ENCODE results near the gene AGXT.

Gene AGXT

DNA sequence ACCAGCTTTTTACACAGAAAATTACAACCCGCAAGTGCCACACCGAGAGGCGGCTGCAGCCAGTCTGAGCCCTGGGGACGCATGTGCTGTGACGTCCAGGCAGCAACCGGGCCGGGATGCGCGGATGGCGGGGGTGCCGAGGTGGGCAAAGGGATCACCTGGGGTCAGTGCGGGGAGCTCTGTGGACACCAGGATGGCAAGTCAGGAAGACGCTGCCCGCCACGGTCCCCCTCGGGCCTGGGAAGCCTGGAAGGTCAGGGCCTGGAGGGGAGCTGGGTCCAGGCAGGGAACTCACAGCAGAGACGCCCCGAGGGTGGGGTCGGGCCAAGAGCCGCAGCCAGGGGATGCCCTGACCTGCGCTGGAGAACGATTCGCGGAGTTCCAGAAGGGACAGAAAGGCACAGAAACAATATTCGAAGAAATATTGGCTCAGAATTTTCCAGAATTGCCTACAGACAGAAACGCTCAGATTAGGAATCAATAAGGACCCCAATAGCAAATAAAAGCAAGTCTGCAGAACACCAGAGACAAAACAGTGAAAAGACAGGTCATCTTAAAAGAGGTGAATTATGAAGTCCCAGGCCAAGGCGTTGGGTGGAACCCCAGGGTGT is 36.9 kb upstream of the AGXT start:
- no peak overlapping the region for H3K9ac ChIP-seq (ENCODE audit: low read length)
- H3K27me3 ChIP-seq (ENCODE audit: insufficient read depth, low read length): no peaks in the 10 kb centered on the region; the same call in 1 of the 2 replicates
- no peaks in the 10 kb centered on the region for H3K9me2 ChIP-seq (ENCODE audit: low read depth, low read length)
- no peaks in the 10 kb centered on the region for H3F3A ChIP-seq (ENCODE audit: insufficient read depth, low read length)
- H3K27ac ChIP-seq (ENCODE audit: low read depth, low read length, poor library complexity, severe bottlenecking): no peak overlapping the region
- no peak overlapping the region for H2AFZ ChIP-seq (ENCODE audit: low read length)
- no peaks in the 10 kb centered on the region for H3K79me2 ChIP-seq (ENCODE audit: insufficient read depth, low read length)
- no peaks in the 10 kb centered on the region for H3K4me1 ChIP-seq (ENCODE audit: insufficient read depth, low read length, severe bottlenecking)
- TF ChIP-seq, protein P1, sequence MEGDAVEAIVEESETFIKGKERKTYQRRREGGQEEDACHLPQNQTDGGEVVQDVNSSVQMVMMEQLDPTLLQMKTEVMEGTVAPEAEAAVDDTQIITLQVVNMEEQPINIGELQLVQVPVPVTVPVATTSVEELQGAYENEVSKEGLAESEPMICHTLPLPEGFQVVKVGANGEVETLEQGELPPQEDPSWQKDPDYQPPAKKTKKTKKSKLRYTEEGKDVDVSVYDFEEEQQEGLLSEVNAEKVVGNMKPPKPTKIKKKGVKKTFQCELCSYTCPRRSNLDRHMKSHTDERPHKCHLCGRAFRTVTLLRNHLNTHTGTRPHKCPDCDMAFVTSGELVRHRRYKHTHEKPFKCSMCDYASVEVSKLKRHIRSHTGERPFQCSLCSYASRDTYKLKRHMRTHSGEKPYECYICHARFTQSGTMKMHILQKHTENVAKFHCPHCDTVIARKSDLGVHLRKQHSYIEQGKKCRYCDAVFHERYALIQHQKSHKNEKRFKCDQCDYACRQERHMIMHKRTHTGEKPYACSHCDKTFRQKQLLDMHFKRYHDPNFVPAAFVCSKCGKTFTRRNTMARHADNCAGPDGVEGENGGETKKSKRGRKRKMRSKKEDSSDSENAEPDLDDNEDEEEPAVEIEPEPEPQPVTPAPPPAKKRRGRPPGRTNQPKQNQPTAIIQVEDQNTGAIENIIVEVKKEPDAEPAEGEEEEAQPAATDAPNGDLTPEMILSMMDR (IDR thresholded peaks at IDR 0.05; ENCODE audit: low read length): no peak
- no peak overlapping the region for H3K4me3 ChIP-seq (ENCODE audit: low read depth, low read length, poor library complexity, severe bottlenecking)
- no peaks in the 10 kb centered on the region for H4K20me1 ChIP-seq (ENCODE audit: insufficient read depth, low read length)
- no peaks in the 10 kb centered on the region for H3K9me3 ChIP-seq (ENCODE audit: low read length)
- no peak overlapping the region for H3K4me2 ChIP-seq (ENCODE audit: low read length)
- no peaks in the 10 kb centered on the region for H3K36me3 ChIP-seq (ENCODE audit: insufficient read depth, low read length)

DNA sequence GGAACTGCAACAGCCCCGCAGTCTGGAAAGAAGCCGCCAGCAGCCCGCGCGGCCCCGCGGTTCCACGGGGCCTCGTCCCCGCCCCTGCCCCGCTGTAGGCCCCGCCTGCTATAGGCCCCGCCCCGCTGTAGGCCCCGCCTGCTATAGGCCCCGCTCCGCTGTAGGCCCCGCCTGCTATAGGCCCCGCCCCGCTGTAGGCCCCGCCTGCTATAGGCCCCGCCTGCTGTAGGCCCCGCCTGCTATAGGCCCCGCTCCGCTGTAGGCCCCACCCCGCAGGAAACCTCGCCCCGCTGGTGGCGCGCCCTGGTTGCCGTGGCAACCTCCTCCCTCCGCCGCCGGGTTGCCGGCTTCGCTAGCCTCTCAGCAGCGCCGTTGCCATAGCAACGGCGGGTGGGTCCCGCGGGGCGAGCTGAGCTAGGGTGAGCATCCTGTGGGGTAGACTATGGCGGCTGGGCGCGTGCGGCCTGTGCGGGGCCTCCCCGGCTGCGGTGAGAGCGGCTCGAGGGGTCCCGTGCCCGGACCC is 36.4 kb upstream of the AGXT start:
- Histone ChIP-seq H4K20me1 (ENCODE audit: insufficient read depth, low read length) (no peaks in the 10 kb centered on the region), H3K9me3 (ENCODE audit: low read length) (no peaks in the 10 kb centered on the region), H3K4me2 (ENCODE audit: low read length) (no peak overlapping the region), H3K79me2 (ENCODE audit: insufficient read depth, low read length) (no peaks in the 10 kb centered on the region), H2AFZ (ENCODE audit: low read length) (no peak overlapping the region), H3K4me1 (ENCODE audit: insufficient read depth, low read length, severe bottlenecking) (no peaks in the 10 kb centered on the region), H3K27me3 (ENCODE audit: insufficient read depth, low read length) (no peaks in the 10 kb centered on the region), H3K27ac (ENCODE audit: low read depth, low read length, poor library complexity, severe bottlenecking) (no peak overlapping the region), H3K4me3 (ENCODE audit: low read depth, low read length, poor library complexity, severe bottlenecking) (no peak overlapping the region), H3F3A (ENCODE audit: insufficient read depth, low read length) (no peaks in the 10 kb centered on the region), H3K36me3 (ENCODE audit: insufficient read depth, low read length) (no peaks in the 10 kb centered on the region), H3K9ac (ENCODE audit: low read length) (no peak overlapping the region), H3K9me2 (ENCODE audit: low read depth, low read length) (no peaks in the 10 kb centered on the region)
- TF ChIP-seq EZH2 (IDR thresholded peaks at IDR 0.05; ENCODE audit: borderline replicate concordance, low read length): no peak
- TF ChIP-seq, protein P1 (IDR thresholded peaks at IDR 0.05; ENCODE audit: low read length): no peak

DNA sequence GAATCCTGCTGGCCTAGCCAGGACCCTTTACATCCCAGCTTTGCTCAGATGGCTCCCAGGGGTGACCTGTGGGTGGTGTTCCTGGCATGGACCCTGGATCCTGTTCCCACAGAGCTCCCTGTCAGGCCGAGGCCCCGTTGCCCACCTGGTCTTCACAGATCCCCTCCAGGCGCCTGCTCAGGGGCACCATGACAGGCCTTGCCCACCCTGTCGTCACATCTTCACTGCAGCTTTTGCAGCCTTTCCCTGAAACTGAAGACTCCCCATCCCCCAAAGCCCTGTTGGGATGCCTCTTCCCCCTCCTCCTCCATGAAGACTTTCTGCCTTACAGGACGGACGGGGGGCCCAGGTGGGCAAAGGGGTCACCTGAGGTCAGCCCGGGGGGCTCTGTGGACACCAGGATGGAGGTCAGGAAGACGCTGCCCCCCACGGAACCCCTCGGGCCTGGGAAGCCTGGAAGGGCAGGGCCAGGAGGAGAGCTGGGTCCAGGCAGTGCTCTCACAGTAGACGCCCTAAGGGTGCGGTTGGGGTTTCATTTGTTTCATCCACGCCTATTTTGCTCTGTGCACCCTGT is 35.6 kb upstream of the AGXT start:
- no peak overlapping the region for H3K4me3 ChIP-seq (ENCODE audit: low read depth, low read length, poor library complexity, severe bottlenecking)

More for the DNA sequence above, 35.6 kb upstream of the AGXT start:
- H3K9ac ChIP-seq (ENCODE audit: low read length): no peak overlapping the region
- no peaks in the 10 kb centered on the region for H3K79me2 ChIP-seq (ENCODE audit: insufficient read depth, low read length)
- no peaks in the 10 kb centered on the region for H3K27me3 ChIP-seq (ENCODE audit: insufficient read depth, low read length)
- H3K4me1 ChIP-seq (ENCODE audit: insufficient read depth, low read length, severe bottlenecking): no peaks in the 10 kb centered on the region
- H3K27ac ChIP-seq (ENCODE audit: low read depth, low read length, poor library complexity, severe bottlenecking): no peak overlapping the region
- H3F3A ChIP-seq (ENCODE audit: insufficient read depth, low read length): no peaks in the 10 kb centered on the region
- no peaks in the 10 kb centered on the region for H3K36me3 ChIP-seq (ENCODE audit: insufficient read depth, low read length)
- no peaks in the 10 kb centered on the region for H4K20me1 ChIP-seq (ENCODE audit: insufficient read depth, low read length)
- no peak overlapping the region for H3K4me2 ChIP-seq (ENCODE audit: low read length)
- no peaks in the 10 kb centered on the region for H3K9me2 ChIP-seq (ENCODE audit: low read depth, low read length)
- H2AFZ ChIP-seq (ENCODE audit: low read length): no peak overlapping the region
- H3K9me3 ChIP-seq (ENCODE audit: low read length): no peaks in the 10 kb centered on the region
- TF ChIP-seq, protein P1 (IDR thresholded peaks at IDR 0.05; ENCODE audit: low read length): no peak
- no peak for TF ChIP-seq EZH2 (IDR thresholded peaks at IDR 0.05; ENCODE audit: borderline replicate concordance, low read length)

Data from OCI-LY1 (cell line).